Caco-2 (cell line): ENCODE results near the gene PNKD. TPM values are rescaled to one million over a fixed set of nuclear protein-coding genes. Genes with fewer than 3 reads are reported as not detected.

Experiments used
- BruUV-seq: library from RNA; stranded (reverse); fragments of 400-500 nt; replicated peaks from 2 replicates; lab custom pipeline; 2021; lab: Mats Ljungman, UMichigan
- CTCF ChIA-PET: fragments of 300-600 bp; sonication (Branson Sonifier 250); formaldehyde crosslinking; loops from one replicate; lab custom pipeline; 2022; ENCODE audit warnings: antibody characterized with exemption; lab: Charles Lee
- POLR2A ChIA-PET: fragments of 300-600 bp; sonication (Branson Sonifier 250); formaldehyde crosslinking; loops from one replicate; lab custom pipeline; 2022; ENCODE audit warnings: antibody characterized with exemption; lab: Charles Lee
- DNase-seq, 2 experiments: peaks; one replicate each; pipeline versions ENCODE4 v3.0.0 to v3.0.0-alpha.2; 2020 to 2022
- H3K27me3 ChIP-seq: replicated peaks from 2 replicates; pipeline ENCODE4 v1.6.0; 2011; ENCODE audit warnings: low read length; ENCODE audit not compliant: control insufficient read depth, insufficient read depth
- H3K36me3 ChIP-seq: 2 replicates; pipeline ENCODE4 v1.5.1; 2011; ENCODE audit warnings: low read length; ENCODE audit not compliant: control insufficient read depth, insufficient read depth
- H3K4me1 ChIP-seq: fragments of 250-450 bp; sonication (Bioruptor Pico); 2 replicates; pipeline ENCODE4 v1.5.1; 2020; ENCODE audit warnings: mild to moderate bottlenecking
- H3K4me3 ChIP-seq: 2 replicates; pipeline ENCODE4 v1.5.1; 2011; ENCODE audit warnings: low read depth, mild to moderate bottlenecking, control low read depth, low read length
- H3K9me3 ChIP-seq: fragments of 250-450 bp; sonication (Bioruptor Pico); 2 replicates; pipeline ENCODE4 v1.5.1; 2020; ENCODE audit warnings: mild to moderate bottlenecking, moderate library complexity
- H3K27ac Mint-ChIP-seq: one replicate; pipeline ENCODE4 v1.8.0; 2022; ENCODE audit warnings: mixed read lengths; ENCODE audit not compliant: unreplicated experiment
- H3K27me3 Mint-ChIP-seq: one replicate; pipeline ENCODE4 v1.8.0; 2022; ENCODE audit warnings: mixed read lengths; ENCODE audit not compliant: insufficient read depth, unreplicated experiment
- H3K36me3 Mint-ChIP-seq: one replicate; pipeline ENCODE4 v1.8.0; 2022; ENCODE audit warnings: mild to moderate bottlenecking, mixed read lengths; ENCODE audit not compliant: insufficient read depth, unreplicated experiment
- H3K4me1 Mint-ChIP-seq: one replicate; pipeline ENCODE4 v1.8.0; 2022; ENCODE audit warnings: low read depth, mixed read lengths; ENCODE audit not compliant: unreplicated experiment
- H3K4me3 Mint-ChIP-seq: one replicate; pipeline ENCODE4 v1.8.0; 2022; ENCODE audit warnings: mild to moderate bottlenecking, moderate library complexity, mixed read lengths; ENCODE audit not compliant: unreplicated experiment
- H3K9me3 Mint-ChIP-seq: one replicate; pipeline ENCODE4 v1.8.0; 2022; ENCODE audit warnings: mixed read lengths; ENCODE audit not compliant: unreplicated experiment
- intact Hi-C: fragments of 100-400 bp; cut with micrococcal nuclease; formaldehyde crosslinking; loops from one replicate; pipeline ENCODE4 v1.10.0; 2022; ENCODE audit not compliant: unreplicated experiment
- total RNA-seq: library from RNA; stranded (reverse); gene quantifications from 2 replicates; pipeline ENCODE4 v1.2.3, GENCODE V29; 2022
- TF ChIP-seq, protein P1 (sequence below), 2 experiments: fragments of 200-600 bp in 1 of 2; IDR thresholded peaks; 1 replicate in 1 of 2; 2 replicates in 1 of 2; pipeline versions ENCODE4 v1.5.1 to v1.8.0; 2011 to 2022; ENCODE audit warnings: antibody characterized with exemption in 1 of 2, control low read depth in 1 of 2, inconsistent platforms in 1 of 2, low read depth in 1 of 2, low read length in 1 of 2, mild to moderate bottlenecking in 1 of 2, moderate library complexity in 1 of 2; ENCODE audit not compliant: insufficient read depth in 1 of 2, severe bottlenecking in 1 of 2, unreplicated experiment in 1 of 2

PNKD gene
- total RNA-seq, 1 experiment from 2014 or later = 39.2 TPM

DNA sequence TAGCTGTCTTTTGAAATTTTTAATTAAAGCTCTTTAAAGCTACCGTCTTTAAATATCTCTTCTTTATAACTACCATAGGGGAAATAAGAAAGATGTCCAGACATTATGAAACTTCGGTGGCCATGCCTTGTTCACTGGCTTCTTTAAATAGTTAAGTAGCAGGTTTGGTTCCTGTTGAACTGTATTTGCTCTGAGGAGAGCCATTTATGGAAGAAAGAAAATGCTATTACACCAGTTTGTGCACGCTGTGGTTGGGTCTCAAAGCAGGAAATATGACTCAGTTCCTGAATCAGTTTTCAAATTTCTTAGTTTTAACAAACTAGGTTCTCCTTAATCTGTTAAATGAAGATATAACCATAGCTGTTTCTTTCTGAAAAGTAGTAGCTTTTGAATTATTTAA lies 41.1 kb upstream of the PNKD start:
- no peak overlapping the region for H3K27ac Mint-ChIP-seq
- peaks cover 31% of the 10 kb centered on the region for H3K4me1 Mint-ChIP-seq
- H3K36me3 Mint-ChIP-seq = peaks cover 97% of the 10 kb centered on the region

DNA sequence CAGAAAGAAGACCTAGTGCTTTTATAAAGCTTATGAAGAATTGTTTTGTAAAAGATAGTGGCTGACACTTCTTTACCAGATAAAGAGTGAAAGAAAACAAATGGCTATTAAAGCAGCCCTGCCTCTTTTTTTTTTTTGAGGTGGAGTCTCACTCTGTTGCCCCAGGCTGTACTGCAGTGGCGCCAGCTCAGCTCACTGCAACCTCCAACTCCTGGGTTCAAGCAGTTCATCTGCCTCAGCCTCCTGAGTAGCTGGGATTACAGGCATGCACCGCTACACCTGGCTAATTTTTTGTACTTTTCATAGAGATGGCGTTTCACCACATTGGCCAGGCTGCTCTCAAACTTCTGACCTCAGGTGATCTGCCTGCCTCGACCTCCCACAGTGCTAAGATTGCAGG lies 40.5 kb upstream of the PNKD start:
- peaks cover 97% of the 10 kb centered on the region for H3K36me3 Mint-ChIP-seq
- DNase-seq = no peak
- ChIA-PET POLR2A (interaction anchor here (1.4 kb wide), 1 partner anchor 13 kb away, joined by 6 read pairs; the partner anchor contains the start of gene ARPC2), CTCF (interaction anchor here (0.6 to 0.8 kb wide), 3 partner anchors 10 to 189 kb away, joined by 4 to 6 read pairs (median 4); partner anchors contain the start of genes ARPC2 and VIL1)
- intact Hi-C loops = loop anchor here (1.0 to 5.0 kb wide), 2 partner anchors 12 to 43 kb away; no protein-coding TSS in a partner anchor
- Histone ChIP-seq H3K9me3 (no peaks in the 10 kb centered on the region), H3K27me3 (no peaks in the 10 kb centered on the region), H3K4me3 (no peak overlapping the region), H3K4me1 (peaks cover 46% of the 10 kb centered on the region), H3K36me3 (peaks cover 1% of the 10 kb centered on the region; the same call in 1 of the 2 replicates)
- H3K27ac Mint-ChIP-seq = peak overlapping the region; percentile 65
- H3K4me1 Mint-ChIP-seq = peaks cover 36% of the 10 kb centered on the region
- H3K4me3 Mint-ChIP-seq = no peak overlapping the region
- no peaks in the 10 kb centered on the region for H3K9me3 Mint-ChIP-seq
- BruUV-seq = no TSS peak
- TF ChIP-seq, protein P1, sequence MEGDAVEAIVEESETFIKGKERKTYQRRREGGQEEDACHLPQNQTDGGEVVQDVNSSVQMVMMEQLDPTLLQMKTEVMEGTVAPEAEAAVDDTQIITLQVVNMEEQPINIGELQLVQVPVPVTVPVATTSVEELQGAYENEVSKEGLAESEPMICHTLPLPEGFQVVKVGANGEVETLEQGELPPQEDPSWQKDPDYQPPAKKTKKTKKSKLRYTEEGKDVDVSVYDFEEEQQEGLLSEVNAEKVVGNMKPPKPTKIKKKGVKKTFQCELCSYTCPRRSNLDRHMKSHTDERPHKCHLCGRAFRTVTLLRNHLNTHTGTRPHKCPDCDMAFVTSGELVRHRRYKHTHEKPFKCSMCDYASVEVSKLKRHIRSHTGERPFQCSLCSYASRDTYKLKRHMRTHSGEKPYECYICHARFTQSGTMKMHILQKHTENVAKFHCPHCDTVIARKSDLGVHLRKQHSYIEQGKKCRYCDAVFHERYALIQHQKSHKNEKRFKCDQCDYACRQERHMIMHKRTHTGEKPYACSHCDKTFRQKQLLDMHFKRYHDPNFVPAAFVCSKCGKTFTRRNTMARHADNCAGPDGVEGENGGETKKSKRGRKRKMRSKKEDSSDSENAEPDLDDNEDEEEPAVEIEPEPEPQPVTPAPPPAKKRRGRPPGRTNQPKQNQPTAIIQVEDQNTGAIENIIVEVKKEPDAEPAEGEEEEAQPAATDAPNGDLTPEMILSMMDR (IDR thresholded peaks at IDR 0.05; ENCODE audit: insufficient read depth in 1 of 2, low read depth in 1 of 2, low read length in 1 of 2, severe bottlenecking in 1 of 2, unreplicated experiment in 1 of 2) = no peak
- no peaks in the 10 kb centered on the region for H3K27me3 Mint-ChIP-seq

More for the DNA sequence above, 41.1 kb upstream of the PNKD start:
- CTCF ChIA-PET = interaction anchor here (0.6 to 0.8 kb wide), 2 partner anchors 11 to 190 kb away, joined by 4 read pairs; partner anchors contain the start of gene VIL1
- POLR2A ChIA-PET = no interaction called here
- no peak for DNase-seq
- no peaks in the 10 kb centered on the region for H3K27me3 ChIP-seq
- no peak overlapping the region for H3K4me3 ChIP-seq
- intact Hi-C loops = loop anchor here (1.0 kb wide), 1 partner anchor 11 kb away; no protein-coding TSS in a partner anchor
- H3K9me3 Mint-ChIP-seq = no peaks in the 10 kb centered on the region
- H3K9me3 ChIP-seq = no peaks in the 10 kb centered on the region
- TF ChIP-seq, protein P1 (IDR thresholded peaks at IDR 0.05; ENCODE audit: insufficient read depth in 1 of 2, low read depth in 1 of 2, low read length in 1 of 2, severe bottlenecking in 1 of 2, unreplicated experiment in 1 of 2) = no peak
- no peaks in the 10 kb centered on the region for H3K27me3 Mint-ChIP-seq
- peaks cover 1% of the 10 kb centered on the region; the same call in 1 of the 2 replicates for H3K36me3 ChIP-seq
- H3K4me3 Mint-ChIP-seq = no peak overlapping the region
- no TSS peak for BruUV-seq
- H3K4me1 ChIP-seq = peaks cover 40% of the 10 kb centered on the region

DNA sequence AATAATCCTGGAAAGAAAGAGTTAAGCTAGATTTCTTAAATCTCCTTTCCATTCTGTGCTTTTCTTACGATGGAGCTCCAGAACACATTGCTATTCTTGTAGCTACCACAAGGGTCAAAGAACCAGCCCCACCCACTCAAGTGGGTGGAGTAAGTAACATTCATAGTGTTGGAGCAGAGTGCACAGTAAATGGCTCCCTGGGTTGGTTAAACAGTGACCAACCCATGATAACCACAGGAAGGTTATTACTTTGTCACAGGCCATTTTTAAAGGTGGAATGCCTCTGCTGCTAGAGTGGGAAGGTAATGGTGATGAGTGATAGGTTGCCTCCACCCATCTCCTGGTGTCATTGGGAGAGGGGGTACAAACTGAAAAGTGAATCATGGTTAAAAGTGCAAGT lies 39.4 kb upstream of the PNKD start:
- ChIA-PET CTCF (interaction anchor here (0.7 to 1.6 kb wide), 14 partner anchors 11 to 1991 kb away, joined by 3 to 8 read pairs (median 4); partner anchors contain the start of genes AAMP and PNKD), POLR2A (interaction anchor here (1.4 to 1.5 kb wide), 3 partner anchors 12 to 39 kb away, joined by 3 to 6 read pairs (median 6); partner anchors contain the start of genes AAMP, ARPC2 and PNKD)
- intact Hi-C loops = loop anchor here (5.0 kb wide), 1 partner anchor 44 kb away; no protein-coding TSS in a partner anchor
- DNase-seq = peak; percentile 77 to 87
- H3K27me3 ChIP-seq = no peaks in the 10 kb centered on the region
- Mint-ChIP-seq H3K27ac (peak overlapping the region; percentile 65), H3K36me3 (peaks cover 97% of the 10 kb centered on the region), H3K4me1 (peaks cover 30% of the 10 kb centered on the region), H3K9me3 (no peaks in the 10 kb centered on the region), H3K27me3 (no peaks in the 10 kb centered on the region), H3K4me3 (peak overlapping the region; percentile 45)
- TF ChIP-seq, protein P1 (IDR thresholded peaks at IDR 0.05; ENCODE audit: insufficient read depth in 1 of 2, low read depth in 1 of 2, low read length in 1 of 2, severe bottlenecking in 1 of 2, unreplicated experiment in 1 of 2) = peak; percentile 51 to 56
- H3K36me3 ChIP-seq = peaks cover 1% of the 10 kb centered on the region; the same call in 1 of the 2 replicates
- no peak overlapping the region for H3K4me3 ChIP-seq
- H3K4me1 ChIP-seq = peaks cover 47% of the 10 kb centered on the region
- BruUV-seq = no TSS peak
- H3K9me3 ChIP-seq = no peaks in the 10 kb centered on the region
